Measurements from ENCODE around the gene TFCP2.

TFCP2 gene

GRCh38 chr12:51139292-51139844 lies 33.6 kb downstream of the TFCP2 start:
- H3K36me3 ChIP-seq (ENCODE audit: insufficient read depth, low read length): peaks cover 3% of the 10 kb centered on the region; the same call in 1 of the 2 replicates
- no peak overlapping the region for H3K27ac ChIP-seq (ENCODE audit: low read depth, low read length)
- H3K4me3 ChIP-seq (ENCODE audit: low read length): no peak overlapping the region
- no peaks in the 10 kb centered on the region for H3K4me1 ChIP-seq (ENCODE audit: insufficient read depth, low read length)
- 91% methylated on average over 3 of the region's 3 CpGs for WGBS
- H3K27me3 ChIP-seq (ENCODE audit: insufficient read depth, low read length): no peaks in the 10 kb centered on the region
- H3K9ac ChIP-seq (ENCODE audit: low read depth, low read length): no peak overlapping the region
- H3K9me3 ChIP-seq (ENCODE audit: insufficient read depth, low read depth, low read length): no peaks in the 10 kb centered on the region

GRCh38 chr12:51132693-51133092 lies 40.2 kb downstream of the TFCP2 start:
- no peak overlapping the region for H3K27ac ChIP-seq (ENCODE audit: low read depth, low read length)
- H3K27me3 ChIP-seq (ENCODE audit: insufficient read depth, low read length): no peaks in the 10 kb centered on the region
- no peaks in the 10 kb centered on the region for H3K4me1 ChIP-seq (ENCODE audit: insufficient read depth, low read length)
- H3K4me3 ChIP-seq (ENCODE audit: low read length): no peak overlapping the region
- 88% methylated on average over 4 of the region's 5 CpGs for WGBS
- no peak overlapping the region for H3K9ac ChIP-seq (ENCODE audit: low read depth, low read length)
- 0 out of 2 replicates have a peak, but pooled peaks cover 3% of the 10 kb centered on the region for H3K36me3 ChIP-seq (ENCODE audit: insufficient read depth, low read length)
- H3K9me3 ChIP-seq (ENCODE audit: insufficient read depth, low read depth, low read length): no peaks in the 10 kb centered on the region

GRCh38 chr12:51131745-51132521 lies 41.0 kb downstream of the TFCP2 start:
- H3K4me1 ChIP-seq (ENCODE audit: insufficient read depth, low read length): no peaks in the 10 kb centered on the region
- no peaks in the 10 kb centered on the region for H3K27me3 ChIP-seq (ENCODE audit: insufficient read depth, low read length)
- H3K4me3 ChIP-seq (ENCODE audit: low read length): no peak overlapping the region
- WGBS: 91% methylated on average over 5 of the region's 5 CpGs
- H3K36me3 ChIP-seq (ENCODE audit: insufficient read depth, low read length): 0 out of 2 replicates have a peak, but pooled peaks cover 3% of the 10 kb centered on the region
- H3K27ac ChIP-seq (ENCODE audit: low read depth, low read length): no peak overlapping the region
- no peak overlapping the region for H3K9ac ChIP-seq (ENCODE audit: low read depth, low read length)
- H3K9me3 ChIP-seq (ENCODE audit: insufficient read depth, low read depth, low read length): no peaks in the 10 kb centered on the region

- WGBS: 98% methylated on average over 3 of the region's 3 CpGs
- no peak overlapping the region for H3K4me3 ChIP-seq (ENCODE audit: low read length)
- no peak overlapping the region for H3K27ac ChIP-seq (ENCODE audit: low read depth, low read length)
- no peaks in the 10 kb centered on the region for H3K27me3 ChIP-seq (ENCODE audit: insufficient read depth, low read length)
- peaks cover 16% of the 10 kb centered on the region for H3K36me3 ChIP-seq (ENCODE audit: insufficient read depth, low read length)
- H3K9ac ChIP-seq (ENCODE audit: low read depth, low read length): no peak overlapping the region
- H3K9me3 ChIP-seq (ENCODE audit: insufficient read depth, low read depth, low read length): no peaks in the 10 kb centered on the region
- H3K4me1 ChIP-seq (ENCODE audit: insufficient read depth, low read length): no peaks in the 10 kb centered on the region
These were observed 44.0 kb downstream of the TFCP2 start for GRCh38 chr12:51128919-51129318.

GRCh38 chr12:51127050-51127729 lies 45.7 kb downstream of the TFCP2 start:
- Histone ChIP-seq H3K27ac (ENCODE audit: low read depth, low read length) (no peak overlapping the region), H3K27me3 (ENCODE audit: insufficient read depth, low read length) (no peaks in the 10 kb centered on the region), H3K9ac (ENCODE audit: low read depth, low read length) (no peak overlapping the region), H3K9me3 (ENCODE audit: insufficient read depth, low read depth, low read length) (no peaks in the 10 kb centered on the region), H3K4me1 (ENCODE audit: insufficient read depth, low read length) (no peaks in the 10 kb centered on the region), H3K36me3 (ENCODE audit: insufficient read depth, low read length) (peaks cover 15% of the 10 kb centered on the region), H3K4me3 (ENCODE audit: low read length) (no peak overlapping the region)
- WGBS: 78% methylated on average over 1 of the region's 2 CpGs

- no peaks in the 10 kb centered on the region for H3K9me3 ChIP-seq (ENCODE audit: insufficient read depth, low read depth, low read length)
- no peaks in the 10 kb centered on the region for H3K4me1 ChIP-seq (ENCODE audit: insufficient read depth, low read length)
- WGBS: 93% methylated on average over 2 of the region's 2 CpGs
- no peak overlapping the region for H3K27ac ChIP-seq (ENCODE audit: low read depth, low read length)
- no peaks in the 10 kb centered on the region for H3K27me3 ChIP-seq (ENCODE audit: insufficient read depth, low read length)
- H3K4me3 ChIP-seq (ENCODE audit: low read length): no peak overlapping the region
- H3K36me3 ChIP-seq (ENCODE audit: insufficient read depth, low read length): peaks cover 15% of the 10 kb centered on the region
- H3K9ac ChIP-seq (ENCODE audit: low read depth, low read length): no peak overlapping the region
These were observed 46.6 kb downstream of the TFCP2 start for GRCh38 chr12:51126297-51126696.

- H3K9me3 ChIP-seq (ENCODE audit: insufficient read depth, low read depth, low read length): no peaks in the 10 kb centered on the region
- H3K27ac ChIP-seq (ENCODE audit: low read depth, low read length): no peak overlapping the region
- peaks cover 15% of the 10 kb centered on the region for H3K36me3 ChIP-seq (ENCODE audit: insufficient read depth, low read length)
- no peaks in the 10 kb centered on the region for H3K27me3 ChIP-seq (ENCODE audit: insufficient read depth, low read length)
- no peaks in the 10 kb centered on the region for H3K4me1 ChIP-seq (ENCODE audit: insufficient read depth, low read length)
- H3K9ac ChIP-seq (ENCODE audit: low read depth, low read length): no peak overlapping the region
- 92% methylated on average over 14 of the region's 14 CpGs for WGBS
- no peak overlapping the region for H3K4me3 ChIP-seq (ENCODE audit: low read length)
These were observed 48.4 kb downstream of the TFCP2 start for GRCh38 chr12:51124504-51124903.

GRCh38 chr12:51122844-51123243 lies 50.1 kb downstream of the TFCP2 start:
- Histone ChIP-seq H3K27ac (ENCODE audit: low read depth, low read length) (no peak overlapping the region), H3K36me3 (ENCODE audit: insufficient read depth, low read length) (peaks cover 23% of the 10 kb centered on the region), H3K9me3 (ENCODE audit: insufficient read depth, low read depth, low read length) (no peaks in the 10 kb centered on the region), H3K9ac (ENCODE audit: low read depth, low read length) (no peak overlapping the region), H3K4me3 (ENCODE audit: low read length) (no peak overlapping the region), H3K27me3 (ENCODE audit: insufficient read depth, low read length) (no peaks in the 10 kb centered on the region), H3K4me1 (ENCODE audit: insufficient read depth, low read length) (no peaks in the 10 kb centered on the region)

GRCh38 chr12:51118706-51119105 lies 54.2 kb downstream of the TFCP2 start:
- no peak overlapping the region for H3K27ac ChIP-seq (ENCODE audit: low read depth, low read length)
- H3K9me3 ChIP-seq (ENCODE audit: insufficient read depth, low read depth, low read length): no peaks in the 10 kb centered on the region
- no peaks in the 10 kb centered on the region for H3K27me3 ChIP-seq (ENCODE audit: insufficient read depth, low read length)
- no peak overlapping the region for H3K4me3 ChIP-seq (ENCODE audit: low read length)
- no peaks in the 10 kb centered on the region for H3K4me1 ChIP-seq (ENCODE audit: insufficient read depth, low read length)
- peaks cover 41% of the 10 kb centered on the region for H3K36me3 ChIP-seq (ENCODE audit: insufficient read depth, low read length)
- H3K9ac ChIP-seq (ENCODE audit: low read depth, low read length): no peak overlapping the region
- WGBS: 92% methylated on average over 3 of the region's 3 CpGs

- no peak overlapping the region for H3K27ac ChIP-seq (ENCODE audit: low read depth, low read length)
- H3K9ac ChIP-seq (ENCODE audit: low read depth, low read length): no peak overlapping the region
- H3K9me3 ChIP-seq (ENCODE audit: insufficient read depth, low read depth, low read length): no peaks in the 10 kb centered on the region
- no peak overlapping the region for H3K4me3 ChIP-seq (ENCODE audit: low read length)
- peaks cover 67% of the 10 kb centered on the region for H3K36me3 ChIP-seq (ENCODE audit: insufficient read depth, low read length)
- H3K27me3 ChIP-seq (ENCODE audit: insufficient read depth, low read length): no peaks in the 10 kb centered on the region
- no peaks in the 10 kb centered on the region for H3K4me1 ChIP-seq (ENCODE audit: insufficient read depth, low read length)
These were observed 57.4 kb downstream of the TFCP2 start for GRCh38 chr12:51115533-51115932.

GRCh38 chr12:51108136-51108535 lies 64.8 kb downstream of the TFCP2 start:
- Histone ChIP-seq H3K36me3 (ENCODE audit: insufficient read depth, low read length) (peaks cover 89% of the 10 kb centered on the region), H3K9me3 (ENCODE audit: insufficient read depth, low read depth, low read length) (no peaks in the 10 kb centered on the region), H3K4me1 (ENCODE audit: insufficient read depth, low read length) (no peaks in the 10 kb centered on the region), H3K4me3 (ENCODE audit: low read length) (no peak overlapping the region), H3K9ac (ENCODE audit: low read depth, low read length) (no peak overlapping the region), H3K27me3 (ENCODE audit: insufficient read depth, low read length) (no peaks in the 10 kb centered on the region), H3K27ac (ENCODE audit: low read depth, low read length) (no peak overlapping the region)
- 91% methylated on average over 4 of the region's 4 CpGs for WGBS
